GM06990 (cell line): ENCODE results near the gene DAB2IP.

Experiments used
- DNase-seq: peaks from one replicate; pipeline ENCODE4 v3.0.0-alpha.2; 2011; ENCODE audit not compliant: insufficient read length; ENCODE audit errors: extremely low read depth
- H3K27me3 ChIP-seq: replicated peaks from 2 replicates; pipeline ENCODE4 v1.6.0; 2011; ENCODE audit warnings: low read length; ENCODE audit not compliant: control insufficient read depth, insufficient read depth
- H3K36me3 ChIP-seq: 2 replicates; pipeline ENCODE4 v1.5.1; 2011; ENCODE audit warnings: low read length; ENCODE audit not compliant: control insufficient read depth, insufficient read depth
- H3K4me3 ChIP-seq: replicated peaks from 2 replicates; pipeline ENCODE4 v1.5.1; 2011; ENCODE audit warnings: low read depth, mild to moderate bottlenecking, control low read depth, low read length
- CTCF ChIP-seq: IDR thresholded peaks from 2 replicates; pipeline ENCODE4 v1.5.1; 2011; ENCODE audit warnings: low read length, control low read depth, mild to moderate bottlenecking, inconsistent platforms; ENCODE audit not compliant: insufficient read depth, poor library complexity, severe bottlenecking

Gene DAB2IP

GRCh38 chr9:121638901-121639592 is 12.4 kb upstream of the DAB2IP start:
- Histone ChIP-seq H3K4me3 (no peak overlapping the region), H3K36me3 (no peaks in the 10 kb centered on the region), H3K27me3 (no peaks in the 10 kb centered on the region; the same call in 1 of the 2 replicates)
- TF ChIP-seq CTCF = no peak
- no peak for DNase-seq

GRCh38 chr9:121639619-121640018 is 11.8 kb upstream of the DAB2IP start:
- Histone ChIP-seq H3K36me3 (no peaks in the 10 kb centered on the region), H3K27me3 (no peaks in the 10 kb centered on the region; the same call in 1 of the 2 replicates), H3K4me3 (no peak overlapping the region)
- DNase-seq = no peak
- no peak for TF ChIP-seq CTCF

- Histone ChIP-seq H3K36me3 (no peaks in the 10 kb centered on the region), H3K4me3 (no peak overlapping the region), H3K27me3 (no peaks in the 10 kb centered on the region; the same call in 1 of the 2 replicates)
- DNase-seq = no peak
- peak; percentile 51 for TF ChIP-seq CTCF
These were observed 11.4 kb upstream of the DAB2IP start for GRCh38 chr9:121640076-121640475.

GRCh38 chr9:121640491-121641223 is 10.8 kb upstream of the DAB2IP start:
- H3K27me3 ChIP-seq = no peaks in the 10 kb centered on the region; the same call in 1 of the 2 replicates

GRCh38 chr9:121641224-121641611 is 10.2 kb upstream of the DAB2IP start:
- no peak for TF ChIP-seq CTCF
- no peaks in the 10 kb centered on the region; the same call in 1 of the 2 replicates for H3K27me3 ChIP-seq
- no peaks in the 10 kb centered on the region for H3K36me3 ChIP-seq
- no peak for DNase-seq
- no peak overlapping the region for H3K4me3 ChIP-seq

More at GRCh38 chr9:121640491-121641223, 10.8 kb upstream of the DAB2IP start:
- TF ChIP-seq CTCF = no peak
- no peaks in the 10 kb centered on the region for H3K36me3 ChIP-seq
- DNase-seq = no peak
- H3K4me3 ChIP-seq = no peak overlapping the region
